Stimulated activated naive CD8-positive, alpha-beta T cell treated with anti-CD3 and anti-CD28 coated beads, Interleukin-15, amount 100 ng/mL, for 72 hours (primary cell): Measurements from ENCODE around the gene SLC27A6.

ENCODE experiments used
- ATAC-seq: fragments of 150-1000 bp; cut with Tn5 transposase; 2 replicates; pipeline ENCODE4 v1.10.0; 2021; ENCODE audit warnings: mild to moderate bottlenecking, moderate library complexity
- DNase-seq, 2 donors: peaks; one replicate each; pipeline ENCODE4 v3.0.0; 2021 to 2022
- H3K27ac Mint-ChIP-seq, 2 donors: one replicate each; pipeline ENCODE4 v1.8.0; 2022; ENCODE audit warnings: mild to moderate bottlenecking in 2 of 2, mixed read lengths in 2 of 2, moderate library complexity in 2 of 2
- H3K27me3 Mint-ChIP-seq: one replicate; pipeline ENCODE4 v1.8.0; 2022; ENCODE audit warnings: mixed read lengths
- H3K4me1 Mint-ChIP-seq: one replicate; pipeline ENCODE4 v1.8.0; 2022; ENCODE audit warnings: mild to moderate bottlenecking, mixed read lengths
- H3K4me3 Mint-ChIP-seq, 2 donors: one replicate each; pipeline ENCODE4 v1.8.0; 2022; ENCODE audit warnings: mild to moderate bottlenecking in 2 of 2, mixed read lengths in 2 of 2, moderate library complexity in 1 of 2
- H3K9me3 Mint-ChIP-seq, 2 donors: one replicate each; pipeline ENCODE4 v1.8.0; 2022; ENCODE audit warnings: mixed read lengths in 2 of 2

The SLC27A6 gene

DNA sequence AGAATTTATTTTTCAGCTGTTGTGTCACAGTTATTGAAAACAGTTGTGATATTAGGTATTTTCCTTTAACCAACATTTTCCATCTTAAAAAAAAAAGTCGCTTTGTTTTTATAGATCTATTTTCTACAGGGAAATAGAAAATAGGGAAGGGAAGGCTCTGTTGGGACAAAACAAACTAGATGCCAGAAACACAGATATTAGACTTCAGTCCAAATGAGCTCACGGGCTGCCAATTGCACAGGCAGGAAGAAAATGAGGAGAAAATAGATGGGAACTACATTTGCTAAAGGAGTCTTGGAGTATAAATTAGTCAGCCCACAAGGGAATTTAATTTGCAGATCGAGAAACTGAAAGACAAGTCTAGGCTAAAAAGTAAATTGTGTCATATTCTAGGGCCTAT, 107.8 kb downstream of the SLC27A6 start:
- H3K4me1 Mint-ChIP-seq: no peaks in the 10 kb centered on the region
- H3K27me3 Mint-ChIP-seq: peaks cover 9% of the 10 kb centered on the region
- ATAC-seq (no peak), DNase-seq (no peak)
- H3K9me3 Mint-ChIP-seq: no peaks in the 10 kb centered on the region
- no peak overlapping the region for H3K27ac Mint-ChIP-seq
- H3K4me3 Mint-ChIP-seq: no peak overlapping the region

DNA sequence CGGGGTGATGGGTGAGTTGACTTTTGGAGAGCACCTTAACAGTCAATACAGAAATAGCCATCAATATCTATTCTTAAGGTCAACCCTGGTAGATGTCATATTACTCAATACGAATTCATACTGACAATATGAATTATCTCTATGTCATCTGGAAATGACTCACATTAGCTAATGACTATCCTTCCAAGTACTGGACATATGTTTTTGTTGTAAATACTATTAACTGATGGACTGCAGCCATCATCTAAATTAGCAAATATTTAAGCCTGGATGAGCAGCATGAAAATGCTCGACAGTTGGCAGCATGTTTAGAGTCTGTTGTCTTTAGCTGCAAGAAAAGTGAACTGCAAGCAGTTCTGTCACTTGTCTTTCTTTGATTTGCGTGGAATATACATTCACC, 109.6 kb downstream of the SLC27A6 start:
- H3K9me3 Mint-ChIP-seq: no peaks in the 10 kb centered on the region
- no peak overlapping the region for H3K27ac Mint-ChIP-seq
- H3K4me1 Mint-ChIP-seq: no peaks in the 10 kb centered on the region
- DNase-seq (no peak), ATAC-seq (no peak)
- H3K4me3 Mint-ChIP-seq: no peak overlapping the region
- H3K27me3 Mint-ChIP-seq: peaks cover 9% of the 10 kb centered on the region

DNA sequence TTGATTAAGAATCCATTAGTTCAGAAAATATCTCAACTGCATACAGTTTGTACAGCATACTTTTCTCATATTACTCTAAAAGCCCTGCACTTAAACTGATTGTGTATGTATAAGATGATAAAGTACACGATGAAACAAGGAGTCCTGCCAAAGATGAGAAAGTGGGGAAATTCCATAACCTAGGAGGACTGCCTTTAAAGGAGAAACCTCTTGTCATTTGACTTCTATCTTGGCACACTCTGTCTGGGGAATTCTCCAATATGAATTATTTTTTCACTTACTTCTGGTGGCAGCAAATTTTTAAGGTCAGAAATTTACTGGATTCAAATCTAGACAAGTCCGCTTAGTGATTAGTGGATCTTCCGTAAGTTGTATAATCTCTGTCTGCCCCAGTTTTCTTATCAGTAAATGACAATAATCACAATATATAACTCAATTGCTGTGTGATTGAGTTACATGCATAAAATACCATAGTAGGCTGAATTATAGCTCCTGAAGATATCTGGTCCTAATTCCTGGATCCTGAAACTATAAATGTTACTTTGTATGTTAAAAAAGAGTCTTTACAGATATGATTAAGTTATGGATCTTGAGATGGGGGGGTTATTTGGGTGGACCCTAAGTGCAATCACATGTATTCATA, 112.3 kb downstream of the SLC27A6 start:
- Mint-ChIP-seq H3K4me1 (no peaks in the 10 kb centered on the region), H3K9me3 (no peaks in the 10 kb centered on the region), H3K27me3 (peaks cover 16% of the 10 kb centered on the region), H3K4me3 (no peak overlapping the region), H3K27ac (no peak overlapping the region)
- no peak for DNase-seq
- ATAC-seq: no peak

DNA sequence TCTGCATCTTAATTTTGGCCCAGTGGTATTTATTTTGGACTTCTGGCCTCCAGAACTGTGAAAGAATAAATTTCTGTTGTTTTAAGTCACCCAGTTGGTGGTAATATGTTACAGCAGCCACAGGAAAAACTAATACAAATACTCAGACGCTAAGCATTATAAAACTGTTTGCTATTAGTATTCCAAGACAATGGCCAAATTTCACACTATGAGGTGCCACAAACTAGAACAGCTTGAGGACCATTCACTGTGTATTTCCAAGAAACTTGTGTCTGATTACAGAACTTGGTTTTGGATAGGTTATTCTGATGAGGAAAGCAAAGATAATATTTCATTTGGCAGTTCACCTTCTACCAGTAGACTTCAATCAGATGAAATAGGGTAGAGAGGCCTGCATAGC, 113.0 kb downstream of the SLC27A6 start:
- DNase-seq: no peak
- Mint-ChIP-seq H3K27me3 (peaks cover 18% of the 10 kb centered on the region), H3K9me3 (no peaks in the 10 kb centered on the region), H3K4me3 (no peak overlapping the region), H3K4me1 (no peaks in the 10 kb centered on the region), H3K27ac (no peak overlapping the region)
- no peak for ATAC-seq

DNA sequence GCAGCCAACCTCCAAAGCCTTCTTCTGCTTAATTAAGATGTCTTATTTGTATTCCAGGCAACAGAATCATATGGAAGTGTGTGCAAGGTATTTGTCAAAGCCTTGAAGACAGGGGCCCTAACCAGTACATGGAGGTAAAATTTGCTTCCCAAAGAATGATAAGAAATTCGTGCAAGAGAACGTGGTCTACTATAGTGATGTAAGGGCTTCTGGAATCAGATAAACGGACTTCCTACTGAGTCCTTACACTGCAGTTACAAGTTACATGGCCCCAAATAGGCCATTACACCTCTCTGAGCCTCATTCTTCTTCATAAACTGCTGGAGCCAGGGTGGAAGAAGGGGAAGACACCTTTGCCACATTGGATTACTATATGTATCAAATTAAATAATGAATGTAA, 113.4 kb downstream of the SLC27A6 start:
- DNase-seq (no peak), ATAC-seq (no peak)
- Mint-ChIP-seq H3K27ac (no peak overlapping the region), H3K4me3 (no peak overlapping the region), H3K9me3 (no peaks in the 10 kb centered on the region), H3K4me1 (no peaks in the 10 kb centered on the region), H3K27me3 (peaks cover 16% of the 10 kb centered on the region)

DNA sequence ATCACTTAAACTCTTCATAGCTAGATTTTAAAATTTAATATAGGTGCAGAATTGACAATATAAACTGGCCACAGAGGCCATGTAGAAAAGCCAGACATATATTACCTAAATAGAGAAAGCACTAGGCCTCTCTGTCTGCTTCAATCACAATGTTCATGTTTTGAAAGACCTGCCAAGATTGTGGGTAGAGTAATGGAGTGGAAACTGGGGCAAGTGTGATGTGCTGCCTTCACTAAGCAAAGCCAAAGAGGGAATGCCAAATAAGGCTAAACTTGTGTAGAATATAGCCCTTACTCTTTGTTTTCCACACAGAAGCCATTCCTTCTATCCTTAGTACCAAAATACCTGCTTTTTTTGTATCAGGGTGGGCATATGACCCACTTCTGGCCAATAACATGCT, 114.2 kb downstream of the SLC27A6 start:
- H3K9me3 Mint-ChIP-seq: no peaks in the 10 kb centered on the region
- H3K4me1 Mint-ChIP-seq: no peaks in the 10 kb centered on the region
- H3K27ac Mint-ChIP-seq: no peak overlapping the region
- peaks cover 16% of the 10 kb centered on the region for H3K27me3 Mint-ChIP-seq
- no peak for DNase-seq
- no peak overlapping the region for H3K4me3 Mint-ChIP-seq
- no peak for ATAC-seq

DNA sequence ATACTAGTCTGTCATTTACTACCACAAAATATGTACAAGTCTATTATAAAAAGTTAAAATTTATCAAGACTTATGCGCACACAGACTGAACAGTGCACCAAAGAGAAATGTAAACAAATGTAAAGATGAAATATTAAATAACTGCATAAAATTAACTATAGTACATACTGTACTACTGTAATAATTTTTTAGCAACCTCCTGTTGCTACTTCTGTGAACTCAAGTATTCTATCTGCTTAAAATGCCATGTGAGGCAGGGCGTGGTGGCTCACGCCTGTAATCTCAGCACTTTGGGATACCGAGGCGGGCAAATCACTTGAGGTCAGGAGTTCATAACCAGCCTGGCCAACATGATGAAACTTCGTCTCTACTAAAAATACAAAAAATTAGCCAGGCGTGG, 115.5 kb downstream of the SLC27A6 start:
- no peak overlapping the region for H3K27ac Mint-ChIP-seq
- H3K4me3 Mint-ChIP-seq: no peak overlapping the region
- H3K27me3 Mint-ChIP-seq: peaks cover 16% of the 10 kb centered on the region
- no peaks in the 10 kb centered on the region for H3K4me1 Mint-ChIP-seq
- DNase-seq (no peak), ATAC-seq (no peak)
- no peaks in the 10 kb centered on the region for H3K9me3 Mint-ChIP-seq

DNA sequence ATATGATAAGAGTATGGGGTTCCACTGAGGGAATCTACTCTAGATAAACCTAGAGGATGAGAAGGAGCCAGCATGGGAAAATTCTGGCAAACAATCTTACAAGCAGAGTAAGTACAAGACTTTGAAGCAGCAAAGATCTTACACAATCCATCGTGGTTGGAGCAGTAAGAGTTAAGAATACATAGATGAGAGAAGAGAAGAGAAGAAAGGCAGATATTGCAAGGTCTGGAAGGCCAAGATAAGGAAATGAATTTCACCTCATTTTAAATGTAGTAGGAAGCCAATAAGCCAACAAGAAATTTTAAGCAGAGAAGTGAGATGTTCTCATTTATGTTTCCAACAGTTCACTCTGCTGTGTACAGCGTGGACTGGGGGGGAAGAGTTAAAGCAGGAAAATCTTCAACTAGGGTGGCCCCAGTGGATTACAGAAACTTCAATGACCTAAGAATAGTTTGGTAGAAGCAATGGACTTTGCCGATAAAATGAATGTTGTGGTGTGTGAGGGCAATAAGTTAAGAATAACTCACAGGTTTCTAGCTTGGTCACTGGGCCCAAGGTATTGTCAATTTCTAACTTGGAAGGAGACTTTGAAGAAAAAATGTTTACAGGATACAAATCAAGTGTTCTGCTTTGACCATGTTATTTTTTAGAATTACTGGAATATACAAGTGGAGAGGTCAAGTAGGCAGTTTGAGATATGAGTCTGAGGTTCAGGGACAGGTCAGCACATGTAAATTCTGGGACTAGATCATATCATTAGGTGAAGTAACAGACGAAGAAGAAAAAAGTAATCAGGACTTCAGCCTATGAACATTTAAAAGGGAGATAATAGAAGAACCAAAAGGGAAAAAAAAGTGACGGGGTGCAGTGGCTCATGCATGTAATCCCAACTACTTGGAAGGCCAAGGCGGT, 117.2 kb downstream of the SLC27A6 start:
- H3K27me3 Mint-ChIP-seq: peaks cover 16% of the 10 kb centered on the region
- ATAC-seq (no peak), DNase-seq (no peak)
- no peaks in the 10 kb centered on the region for H3K9me3 Mint-ChIP-seq
- no peaks in the 10 kb centered on the region for H3K4me1 Mint-ChIP-seq
- H3K4me3 Mint-ChIP-seq: no peak overlapping the region
- H3K27ac Mint-ChIP-seq: no peak overlapping the region
